ENCODE measurements around the gene NEUROG3.

GRCh38 chr10:69618746-69619145 is 45.5 kb upstream of the NEUROG3 start:
- TF ChIP-seq, protein P1, sequence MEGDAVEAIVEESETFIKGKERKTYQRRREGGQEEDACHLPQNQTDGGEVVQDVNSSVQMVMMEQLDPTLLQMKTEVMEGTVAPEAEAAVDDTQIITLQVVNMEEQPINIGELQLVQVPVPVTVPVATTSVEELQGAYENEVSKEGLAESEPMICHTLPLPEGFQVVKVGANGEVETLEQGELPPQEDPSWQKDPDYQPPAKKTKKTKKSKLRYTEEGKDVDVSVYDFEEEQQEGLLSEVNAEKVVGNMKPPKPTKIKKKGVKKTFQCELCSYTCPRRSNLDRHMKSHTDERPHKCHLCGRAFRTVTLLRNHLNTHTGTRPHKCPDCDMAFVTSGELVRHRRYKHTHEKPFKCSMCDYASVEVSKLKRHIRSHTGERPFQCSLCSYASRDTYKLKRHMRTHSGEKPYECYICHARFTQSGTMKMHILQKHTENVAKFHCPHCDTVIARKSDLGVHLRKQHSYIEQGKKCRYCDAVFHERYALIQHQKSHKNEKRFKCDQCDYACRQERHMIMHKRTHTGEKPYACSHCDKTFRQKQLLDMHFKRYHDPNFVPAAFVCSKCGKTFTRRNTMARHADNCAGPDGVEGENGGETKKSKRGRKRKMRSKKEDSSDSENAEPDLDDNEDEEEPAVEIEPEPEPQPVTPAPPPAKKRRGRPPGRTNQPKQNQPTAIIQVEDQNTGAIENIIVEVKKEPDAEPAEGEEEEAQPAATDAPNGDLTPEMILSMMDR (IDR thresholded peaks at IDR 0.05; ENCODE audit: poor library complexity), result no peak
- TF ChIP-seq EZH2 (IDR thresholded peaks at IDR 0.05; ENCODE audit: borderline replicate concordance) (no peak), EZH2phosphoT487 (IDR thresholded peaks at IDR 0.05; ENCODE audit: low read depth, severe bottlenecking, unreplicated experiment) (no peak)

All from hepatocyte (in vitro differentiated cells).